NCI-H1092 (cell line): Measurements from ENCODE around the gene NEK11.
"Not testable (repeated sequence)": the region's sequence is repeated elsewhere in the genome, so short reads cannot be mapped to it uniquely, and the experiment has no call there.

ENCODE experiments used
- DNase-seq: peaks from one replicate; lab custom pipeline; 2025; lab: John Stamatoyannopoulos, UW

NEK11 gene

DNA sequence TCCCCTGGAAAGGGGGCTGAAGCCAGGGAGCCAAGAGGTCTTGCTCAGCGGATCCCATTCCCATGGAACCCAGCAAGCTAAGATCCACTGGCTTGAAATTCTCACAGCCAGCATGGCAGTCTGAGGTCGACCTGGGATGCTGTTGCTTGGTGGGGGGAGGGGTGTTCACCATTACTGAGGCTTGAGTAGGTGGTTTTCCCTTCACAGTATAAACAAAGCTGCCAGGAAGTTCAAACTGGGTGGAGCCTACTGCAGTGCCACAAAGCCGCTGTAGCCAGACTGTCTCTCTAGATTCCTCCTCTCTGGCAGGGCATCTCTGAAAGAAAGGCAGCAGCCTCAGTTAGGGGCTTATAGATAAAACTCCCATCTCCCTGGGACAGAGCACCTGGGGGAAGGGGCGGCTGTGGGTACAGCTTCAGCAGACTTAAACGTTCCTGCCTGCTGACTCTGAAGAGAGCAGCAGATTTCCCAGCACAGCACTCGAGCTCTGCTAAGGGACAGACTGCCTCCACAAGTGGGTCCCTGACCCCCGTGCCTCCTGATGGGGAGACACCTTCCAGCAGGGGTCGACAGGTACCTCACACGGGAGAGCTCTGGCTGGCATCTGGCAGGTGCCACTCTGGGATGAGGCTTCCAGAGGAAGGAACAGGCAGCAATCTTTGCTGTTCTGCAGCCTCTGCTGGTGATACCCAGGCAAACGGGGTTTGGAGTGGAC is 15.8 kb downstream of the NEK11 start:
- not testable (repeated sequence) for DNase-seq

DNA sequence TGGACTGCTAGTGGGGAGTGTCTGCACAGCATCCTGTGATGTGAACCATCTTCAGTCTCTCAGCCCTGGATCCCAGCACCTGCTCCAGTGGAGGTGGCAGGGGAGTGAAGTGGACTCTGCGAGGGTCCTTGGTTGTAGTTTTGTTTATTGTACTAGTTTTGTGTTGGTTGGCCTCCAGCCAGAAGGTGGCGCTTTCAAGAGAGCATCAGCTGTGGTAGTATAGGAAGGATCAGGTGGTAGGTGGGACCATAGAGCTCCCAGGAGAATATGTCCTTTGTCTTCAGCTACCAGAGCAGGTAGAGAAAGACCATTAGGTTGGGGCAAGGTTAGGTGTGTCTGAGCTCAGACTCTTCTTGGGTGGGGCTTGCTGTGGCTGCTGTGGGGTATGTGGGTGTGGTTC is 20.9 kb downstream of the NEK11 start:
- no peak for DNase-seq

DNA sequence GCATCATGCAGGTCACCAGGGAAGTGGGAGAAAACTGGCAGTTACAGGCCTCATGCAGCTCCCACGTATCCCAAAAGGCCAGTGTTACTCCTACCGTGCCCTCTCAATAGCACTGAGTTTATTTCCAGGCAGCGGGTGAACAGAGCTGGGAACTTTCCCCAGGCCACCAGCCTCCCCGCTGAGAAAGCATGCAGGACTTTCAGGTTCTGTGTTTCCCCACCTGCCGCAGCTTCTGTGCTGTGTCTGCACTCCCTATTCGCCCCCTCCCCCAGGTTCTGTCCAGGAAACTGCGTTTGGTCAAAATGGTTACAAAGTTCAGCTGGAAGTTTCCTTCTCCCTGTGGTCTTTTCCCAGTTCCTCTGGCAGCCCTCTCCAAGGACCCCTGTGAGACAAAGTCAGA is 21.4 kb downstream of the NEK11 start:
- DNase-seq: no peak

DNA sequence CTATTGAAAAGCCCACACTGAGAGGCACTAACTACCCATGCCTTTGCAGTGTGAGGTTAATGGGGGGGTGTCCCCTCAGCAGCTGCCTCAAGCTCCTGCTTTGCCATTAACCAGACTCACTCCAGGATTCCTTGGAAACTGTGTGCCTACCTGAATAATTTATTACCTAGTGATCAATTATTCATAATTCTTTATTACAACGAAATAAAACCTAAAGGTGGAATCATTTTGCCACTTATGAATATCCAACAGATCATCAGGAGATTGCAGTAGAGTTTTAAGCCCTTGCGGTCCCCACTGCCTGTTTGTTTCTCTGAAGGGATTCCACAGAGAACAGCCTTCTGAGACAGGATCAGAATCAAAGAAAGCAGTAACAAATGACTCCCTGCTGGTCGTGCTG is 23.3 kb downstream of the NEK11 start:
- DNase-seq: no peak

DNA sequence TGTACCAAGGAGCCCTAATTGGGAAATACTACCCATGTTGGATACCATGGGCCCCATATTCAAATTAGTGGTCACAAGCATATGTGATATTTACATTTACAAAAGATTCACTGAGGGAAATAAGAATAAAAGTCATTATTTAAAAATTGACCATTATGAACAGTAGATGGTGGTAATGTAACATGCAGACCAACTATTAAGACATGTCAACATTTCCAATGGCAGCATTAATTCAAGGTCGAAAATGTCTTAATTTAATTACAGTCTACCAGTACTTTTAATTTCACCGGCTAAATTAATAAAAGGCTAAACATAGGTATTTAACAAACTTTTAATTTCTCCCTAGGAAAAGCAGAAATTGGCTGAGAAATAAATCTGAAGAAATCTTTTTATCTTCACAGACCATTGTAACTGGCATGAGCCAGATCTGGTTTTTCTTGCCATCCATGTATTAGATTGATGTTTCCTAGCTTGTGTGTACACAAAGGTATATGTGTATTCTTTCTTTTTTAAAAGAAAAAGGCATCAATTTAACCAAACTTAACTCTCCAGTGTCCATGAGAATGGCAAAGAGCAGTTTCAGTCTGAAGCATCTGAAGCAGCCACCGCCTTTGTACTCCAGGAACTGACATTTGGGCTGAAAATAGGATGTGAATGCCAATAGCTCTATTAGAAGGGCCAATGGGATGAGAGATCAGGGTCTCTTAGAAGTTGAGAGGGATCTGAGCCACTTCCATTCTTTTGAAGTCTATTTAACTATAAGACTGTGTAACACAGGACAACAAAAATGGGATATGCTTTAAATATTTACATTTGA is 26.6 kb downstream of the NEK11 start:
- DNase-seq: no peak

DNA sequence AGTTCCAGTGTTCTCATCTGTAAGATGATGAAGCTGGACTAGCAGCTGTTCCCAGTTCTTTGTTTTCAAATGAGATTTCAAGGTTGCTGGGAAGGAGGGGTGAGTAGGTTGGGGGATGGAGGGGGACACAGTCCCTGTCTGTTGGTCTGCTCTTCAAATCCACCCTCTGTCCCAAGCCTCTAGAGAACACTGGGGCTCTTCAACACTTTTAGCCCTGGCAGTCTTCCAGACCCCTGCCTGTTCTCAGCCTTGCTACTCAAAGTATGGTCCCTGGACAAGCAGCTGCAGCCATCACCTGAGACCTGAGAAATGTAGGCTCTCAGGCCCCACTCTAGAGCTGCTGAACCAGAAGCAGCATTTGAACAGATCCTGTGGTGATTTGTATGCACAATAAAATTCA is 41.3 kb downstream of the NEK11 start:
- no peak for DNase-seq

DNA sequence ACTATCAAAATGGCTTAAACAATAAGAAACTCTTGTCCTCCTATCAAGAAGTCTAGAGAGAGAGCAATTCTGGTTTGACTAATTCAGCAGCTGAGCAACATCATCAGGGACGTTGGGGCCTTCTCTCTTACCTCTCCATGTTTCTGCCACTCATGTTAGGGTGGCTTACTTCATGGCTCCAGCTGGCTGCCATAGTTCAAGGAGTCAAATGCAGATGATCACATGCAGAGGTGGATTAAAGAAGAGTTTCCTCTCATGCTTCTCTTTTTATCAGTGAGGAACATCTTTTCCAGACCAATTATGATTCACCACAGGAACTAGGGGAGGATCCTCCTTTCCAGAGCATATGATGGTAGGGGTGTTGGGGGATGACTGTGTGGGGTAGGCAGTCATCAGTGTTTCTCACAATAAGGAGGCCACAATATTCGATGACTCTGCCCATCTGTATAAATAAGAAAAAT is 45.5 kb downstream of the NEK11 start:
- DNase-seq: no peak

DNA sequence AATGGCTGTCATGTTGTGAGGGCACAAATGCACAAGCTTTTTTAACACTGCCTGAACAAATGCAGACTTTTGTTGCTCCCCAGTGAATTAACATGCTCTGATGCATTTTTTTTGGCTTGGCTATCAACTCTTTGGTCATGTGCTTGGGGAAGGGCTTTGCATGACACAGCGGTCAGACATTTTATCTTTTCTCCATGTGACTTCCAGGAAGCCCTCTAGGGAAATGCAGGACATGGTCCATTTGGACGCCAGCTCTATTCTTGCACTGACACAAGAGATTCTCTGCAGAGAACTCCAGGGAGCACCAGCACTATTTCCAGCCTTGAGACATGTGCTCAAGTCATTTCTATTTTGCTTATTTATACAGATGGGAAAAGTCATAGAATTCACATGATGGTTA is 46.2 kb downstream of the NEK11 start:
- no peak for DNase-seq

DNA sequence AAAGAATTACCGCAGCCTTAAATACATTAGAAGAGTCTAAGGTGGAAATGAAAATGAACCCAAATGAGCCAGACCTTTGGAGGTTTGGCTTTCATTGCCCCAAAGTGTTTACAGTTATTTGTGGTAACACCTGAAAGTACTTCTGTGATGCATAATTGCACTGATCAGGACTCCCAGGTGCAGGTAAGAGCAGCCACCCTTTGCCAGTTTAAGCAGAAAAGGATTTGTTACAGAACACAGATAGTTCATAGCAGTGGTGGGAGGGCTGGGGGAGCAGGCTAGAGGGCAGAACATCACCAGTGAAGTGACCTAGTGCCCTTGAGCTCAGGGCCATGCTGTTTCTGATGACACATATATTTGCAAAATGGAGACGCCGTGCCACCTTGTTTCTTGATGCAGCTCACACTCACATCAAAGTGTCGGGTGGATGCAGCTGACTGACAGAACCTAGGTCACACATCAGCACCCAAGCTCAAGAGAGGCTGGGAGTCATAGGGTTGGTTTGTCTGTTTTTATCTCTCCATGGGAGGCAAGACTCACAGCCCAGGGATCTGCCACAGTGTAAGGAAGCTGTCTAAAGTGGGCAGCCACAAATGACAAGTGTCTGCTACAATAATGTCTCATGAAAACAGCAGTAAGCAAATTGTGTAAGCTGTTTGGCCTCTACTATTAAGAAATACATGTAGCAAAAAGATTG is 49.1 kb downstream of the NEK11 start:
- DNase-seq: no peak

DNA sequence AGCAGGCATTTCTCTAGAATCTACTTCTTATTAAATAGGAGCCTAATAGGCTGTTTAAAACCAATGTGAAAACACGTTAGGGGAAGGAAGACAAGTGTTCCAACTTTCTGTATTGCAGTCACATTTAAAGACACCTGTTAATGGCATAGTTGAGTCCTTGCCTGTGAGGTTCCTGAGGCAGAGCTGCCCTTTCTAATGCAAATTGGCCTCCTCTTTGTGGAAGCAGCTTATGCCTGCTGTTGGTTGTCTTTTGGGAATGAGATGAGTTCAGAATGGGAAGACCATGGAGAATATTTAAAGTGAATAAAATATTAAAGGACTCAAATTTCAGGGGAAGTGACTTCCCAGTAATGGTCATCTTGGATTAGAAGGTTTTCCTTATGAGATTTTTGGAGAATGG is 51.2 kb downstream of the NEK11 start:
- no peak for DNase-seq

DNA sequence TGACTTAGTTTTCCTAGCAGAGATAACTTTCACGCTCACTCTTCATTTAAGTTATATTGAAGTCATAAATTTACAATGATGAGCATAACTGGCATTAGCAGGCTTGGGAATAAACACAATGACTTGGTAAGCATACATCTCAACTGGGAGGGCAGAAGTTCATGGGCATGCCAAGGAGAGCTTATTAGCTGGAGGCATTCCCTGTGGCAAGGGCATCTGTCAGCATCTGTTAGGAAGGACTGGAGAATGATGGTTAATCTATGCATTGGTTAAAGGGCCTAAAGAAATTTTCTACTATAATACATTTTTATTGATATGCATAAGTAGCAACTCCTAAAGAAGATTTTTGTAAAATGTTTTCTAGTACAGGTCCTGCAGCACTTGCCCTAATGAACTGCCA is 52.4 kb downstream of the NEK11 start:
- no peak for DNase-seq

DNA sequence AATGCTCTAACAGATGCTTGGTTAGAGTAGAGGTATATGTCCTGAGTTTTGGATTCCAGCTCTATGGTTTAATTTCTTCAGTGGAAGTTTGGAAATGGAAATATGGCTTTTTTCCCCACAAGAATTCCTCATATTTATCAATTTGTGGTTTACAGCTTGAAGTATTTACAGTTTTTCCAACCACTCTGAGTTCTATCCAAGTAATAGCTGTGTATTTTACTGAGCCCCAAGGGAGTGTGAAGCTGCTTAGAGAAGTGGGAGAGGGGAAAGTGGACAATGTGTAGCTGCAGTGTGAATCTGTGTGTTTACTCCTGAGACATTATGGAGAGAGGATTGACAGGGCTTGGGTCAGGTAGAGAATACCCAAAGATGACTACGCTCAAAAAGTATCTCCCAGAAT is 54.5 kb downstream of the NEK11 start:
- no peak for DNase-seq

DNA sequence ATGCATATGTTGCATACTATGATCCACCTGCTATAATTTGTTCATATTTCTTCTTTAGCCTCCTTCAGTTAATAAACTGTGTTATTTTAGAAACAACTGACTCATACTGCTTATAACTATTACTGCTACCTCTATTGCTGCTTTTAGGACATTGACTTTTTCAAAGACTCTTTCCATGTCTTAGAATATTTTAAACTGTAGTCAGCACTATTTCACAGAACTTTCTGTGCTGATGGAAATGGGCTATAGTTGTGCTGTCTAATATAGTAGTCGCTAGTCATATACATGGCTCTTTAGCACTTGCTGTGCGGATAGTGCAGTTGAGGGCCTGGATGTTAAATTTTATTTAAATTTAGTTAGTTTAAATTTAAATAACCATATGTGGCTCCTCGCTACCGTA is 55.6 kb downstream of the NEK11 start:
- DNase-seq: no peak

DNA sequence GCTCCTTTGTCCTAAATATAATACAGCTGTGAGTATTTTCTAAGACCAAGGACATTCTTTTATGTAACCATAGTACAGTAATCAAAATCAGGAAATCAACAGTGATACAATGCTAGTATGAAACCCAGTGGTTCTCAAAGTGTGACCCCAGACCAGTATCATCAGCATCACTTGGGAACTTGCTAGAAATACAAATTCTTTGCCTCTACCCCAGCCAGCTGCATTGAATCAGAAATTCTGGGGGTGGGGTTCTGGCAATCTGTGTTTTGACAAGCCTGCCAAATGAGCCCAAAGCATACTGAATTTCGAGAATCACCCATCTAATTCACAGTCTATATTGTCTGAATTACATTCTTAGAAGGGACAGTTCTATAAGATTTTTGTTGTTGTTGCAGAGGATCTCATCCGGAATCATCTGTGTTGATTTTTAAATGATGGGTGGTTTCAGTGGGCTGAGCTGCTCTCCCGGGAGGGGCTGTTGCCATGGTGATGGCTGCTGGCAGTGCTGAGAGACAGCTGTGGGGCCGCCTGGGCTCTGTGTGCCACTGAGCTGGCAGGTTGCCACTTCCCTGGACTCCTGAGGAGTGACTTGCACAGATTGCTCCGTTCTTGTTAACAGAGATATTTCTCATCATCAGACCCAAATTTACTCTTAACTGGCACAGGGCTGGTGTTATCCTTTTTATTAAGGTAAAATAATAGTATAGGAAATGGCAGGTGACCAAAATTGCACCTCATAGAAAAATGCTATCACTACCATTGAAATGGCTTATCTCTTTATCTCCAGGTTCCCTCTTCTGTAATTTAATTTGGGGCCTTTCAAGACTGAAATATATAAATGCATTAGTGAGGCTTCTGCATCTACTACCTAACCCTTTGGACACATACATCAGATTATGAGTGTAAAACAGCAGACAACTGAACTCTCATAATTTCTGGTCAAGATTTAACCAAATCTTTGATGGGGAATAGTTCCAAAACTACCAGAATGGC is 56.5 kb downstream of the NEK11 start:
- DNase-seq: peak; percentile 91

DNA sequence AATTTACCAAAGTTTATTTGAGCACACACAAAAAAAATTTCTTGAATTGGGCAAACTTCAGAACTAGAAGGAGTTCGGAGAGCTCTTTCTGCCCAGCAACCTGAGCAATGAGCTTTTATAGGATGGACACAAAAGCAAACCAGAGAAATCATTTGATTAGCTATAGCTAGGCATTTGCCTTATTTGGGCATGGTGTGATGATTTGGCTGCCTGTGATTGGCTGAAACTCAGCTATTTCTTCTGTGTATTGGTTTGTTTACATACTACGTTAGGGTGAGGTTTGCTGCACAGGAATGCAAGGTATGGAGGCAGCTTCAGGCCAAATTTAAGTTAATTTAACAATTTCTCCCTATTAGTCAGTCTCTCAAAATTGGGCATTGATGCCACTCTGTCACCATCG is 65.1 kb downstream of the NEK11 start:
- DNase-seq: no peak

DNA sequence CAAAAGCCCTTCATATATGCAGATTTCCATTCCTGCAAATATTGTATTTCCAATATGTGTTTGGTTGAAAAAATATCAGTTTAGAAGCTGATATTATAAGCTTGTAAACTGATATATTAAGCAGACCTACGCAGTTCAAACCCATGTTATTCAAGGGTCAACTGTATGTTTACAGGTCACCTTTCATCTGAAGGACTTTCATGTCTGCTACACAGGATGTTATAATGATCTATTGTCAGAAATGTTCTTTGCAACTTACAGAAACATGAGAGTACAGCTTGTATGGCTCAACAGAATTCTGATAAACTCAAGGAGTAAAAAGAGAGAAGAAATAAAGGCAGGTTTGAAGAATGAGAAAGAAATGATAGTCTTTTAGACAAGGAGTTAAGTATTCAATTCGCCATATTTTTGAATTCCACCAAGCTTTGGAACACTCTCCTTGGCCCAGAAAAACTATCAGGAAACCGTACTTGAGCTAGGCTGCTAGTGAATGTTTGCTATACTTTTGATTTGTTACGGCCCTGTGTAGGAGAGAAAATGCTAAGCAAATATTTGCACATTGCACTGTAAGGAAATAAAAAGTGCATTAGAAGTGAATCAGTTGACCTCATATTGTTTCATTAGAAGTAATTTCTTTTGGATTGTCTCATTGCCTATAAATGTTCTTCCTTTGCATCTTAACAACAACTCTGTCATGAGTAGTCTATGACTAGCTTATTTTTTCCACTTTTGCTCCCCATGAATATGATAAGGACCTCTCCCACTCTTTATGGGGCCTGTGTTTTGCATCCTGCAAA is 81.2 kb downstream of the NEK11 start:
- no peak for DNase-seq

DNA sequence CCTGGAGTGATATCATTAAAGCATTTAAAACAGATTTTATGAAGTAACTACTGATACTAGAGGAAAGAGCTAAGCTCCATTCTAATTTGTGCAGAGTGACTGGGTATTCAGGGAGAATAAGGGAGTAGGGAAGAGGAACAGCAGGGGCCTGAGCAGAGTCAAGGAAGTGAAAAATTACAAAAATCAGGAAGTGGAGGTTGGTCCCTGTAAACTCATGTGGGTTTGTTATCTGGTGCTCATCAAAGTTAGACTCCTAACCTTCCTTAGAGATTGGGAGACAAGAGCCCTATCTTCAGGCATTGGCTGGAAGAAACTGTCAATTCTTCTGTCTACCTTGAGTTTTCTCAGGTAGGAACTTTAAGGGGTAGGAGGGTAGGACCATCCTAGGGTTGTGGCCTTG is 82.5 kb downstream of the NEK11 start:
- no peak for DNase-seq

DNA sequence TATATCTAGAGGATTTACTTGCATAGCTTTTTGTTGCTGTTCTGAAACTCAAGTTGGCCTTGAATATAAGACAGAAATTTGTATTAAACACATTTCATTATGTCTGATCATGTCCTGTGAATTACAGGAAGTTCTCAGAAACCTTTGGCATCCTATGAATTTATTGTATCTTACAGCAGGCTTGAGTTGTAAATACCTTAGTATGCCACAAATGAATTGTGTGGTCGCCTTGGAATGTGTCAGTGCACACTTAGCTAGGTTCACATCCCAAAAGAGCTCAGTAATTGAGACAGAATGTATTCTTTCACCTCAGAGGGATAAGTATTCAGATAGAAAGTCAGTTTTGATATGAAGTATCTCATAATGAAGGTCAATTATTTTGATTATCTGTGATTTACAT is 83.4 kb downstream of the NEK11 start:
- DNase-seq: no peak

DNA sequence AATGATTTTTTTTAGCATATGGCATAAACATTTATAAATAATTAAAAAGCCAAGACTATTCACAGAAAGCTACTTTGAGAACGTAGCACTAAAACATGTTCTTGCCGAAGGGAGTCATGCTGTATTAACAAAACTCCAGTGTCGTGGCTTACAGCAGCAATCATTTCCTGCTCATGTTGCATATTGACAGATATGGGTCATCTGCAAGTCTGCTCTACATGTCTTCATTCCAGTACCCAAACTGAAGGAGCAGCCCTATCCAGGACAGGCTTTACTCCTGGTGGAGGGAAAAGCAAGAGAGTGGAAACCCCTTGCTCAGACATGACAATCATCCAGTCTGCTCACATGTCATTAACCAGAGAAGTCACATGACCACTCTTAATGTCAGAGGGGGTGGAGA is 87.6 kb downstream of the NEK11 start:
- DNase-seq: no peak

DNA sequence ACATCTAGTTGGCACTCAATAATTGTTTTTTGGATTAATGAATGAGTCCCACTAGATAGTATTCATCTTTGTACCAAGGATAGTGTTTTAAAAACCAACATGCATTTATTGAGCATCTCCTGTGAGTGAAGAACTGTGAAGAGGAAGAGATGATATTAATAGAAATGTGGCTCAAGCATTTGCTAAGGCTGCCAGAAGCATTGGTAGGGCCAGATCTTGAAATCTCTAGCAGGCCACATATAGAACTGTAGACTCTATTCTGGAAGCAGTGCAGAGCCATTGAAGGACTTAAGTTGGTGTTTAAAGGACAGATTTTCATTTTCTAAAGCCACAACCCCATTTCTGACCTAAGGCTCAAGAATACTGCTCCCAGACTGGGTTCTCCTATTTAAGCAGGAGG is 99.0 kb downstream of the NEK11 start:
- no peak for DNase-seq

DNA sequence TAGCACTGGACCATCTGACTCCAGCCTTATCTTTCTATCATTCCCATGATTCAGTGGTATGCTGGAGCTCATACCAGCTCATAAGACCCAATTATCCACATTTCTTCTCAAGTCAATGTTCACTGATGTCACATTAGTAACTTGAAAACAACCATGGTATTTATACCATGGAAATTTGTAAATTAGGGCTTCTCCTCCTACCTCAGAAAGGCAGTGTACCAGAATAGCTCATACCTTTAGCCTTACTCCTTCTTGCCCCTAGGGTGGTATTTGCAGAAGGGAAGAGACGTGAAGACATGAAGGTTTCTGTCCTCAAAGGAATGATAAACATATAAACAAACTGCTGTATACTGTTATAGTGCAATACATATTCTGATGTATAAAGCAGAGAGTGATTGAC is 114.2 kb downstream of the NEK11 start:
- DNase-seq: no peak
